ENCODE measurements around the gene LTB4R2.

Gene LTB4R2

GRCh38 chr14:24338843-24339242, 28.9 kb downstream of the LTB4R2 start:
- Histone ChIP-seq H3K27ac (ENCODE audit: low read depth, low read length, poor library complexity, severe bottlenecking) (no peak overlapping the region), H3K4me2 (ENCODE audit: low read length) (peak overlapping the region; percentile 70), H3K27me3 (ENCODE audit: insufficient read depth, low read length) (no peaks in the 10 kb centered on the region), H3K79me2 (ENCODE audit: insufficient read depth, low read length) (no peaks in the 10 kb centered on the region), H3K36me3 (ENCODE audit: insufficient read depth, low read length) (peaks cover 19% of the 10 kb centered on the region; the same call in 1 of the 2 replicates), H3K4me1 (ENCODE audit: insufficient read depth, low read length, severe bottlenecking) (peaks cover 21% of the 10 kb centered on the region), H4K20me1 (ENCODE audit: insufficient read depth, low read length) (no peaks in the 10 kb centered on the region), H3K4me3 (ENCODE audit: low read depth, low read length, poor library complexity, severe bottlenecking) (peak overlapping the region; percentile 65), H3K9ac (ENCODE audit: low read length) (no peak overlapping the region; the same call in 1 of the 2 replicates), H3F3A (ENCODE audit: insufficient read depth, low read length) (no peaks in the 10 kb centered on the region), H2AFZ (ENCODE audit: low read length) (no peak overlapping the region), H3K9me2 (ENCODE audit: low read depth, low read length) (no peaks in the 10 kb centered on the region), H3K9me3 (ENCODE audit: low read length) (no peaks in the 10 kb centered on the region)
- TF ChIP-seq, protein P1, sequence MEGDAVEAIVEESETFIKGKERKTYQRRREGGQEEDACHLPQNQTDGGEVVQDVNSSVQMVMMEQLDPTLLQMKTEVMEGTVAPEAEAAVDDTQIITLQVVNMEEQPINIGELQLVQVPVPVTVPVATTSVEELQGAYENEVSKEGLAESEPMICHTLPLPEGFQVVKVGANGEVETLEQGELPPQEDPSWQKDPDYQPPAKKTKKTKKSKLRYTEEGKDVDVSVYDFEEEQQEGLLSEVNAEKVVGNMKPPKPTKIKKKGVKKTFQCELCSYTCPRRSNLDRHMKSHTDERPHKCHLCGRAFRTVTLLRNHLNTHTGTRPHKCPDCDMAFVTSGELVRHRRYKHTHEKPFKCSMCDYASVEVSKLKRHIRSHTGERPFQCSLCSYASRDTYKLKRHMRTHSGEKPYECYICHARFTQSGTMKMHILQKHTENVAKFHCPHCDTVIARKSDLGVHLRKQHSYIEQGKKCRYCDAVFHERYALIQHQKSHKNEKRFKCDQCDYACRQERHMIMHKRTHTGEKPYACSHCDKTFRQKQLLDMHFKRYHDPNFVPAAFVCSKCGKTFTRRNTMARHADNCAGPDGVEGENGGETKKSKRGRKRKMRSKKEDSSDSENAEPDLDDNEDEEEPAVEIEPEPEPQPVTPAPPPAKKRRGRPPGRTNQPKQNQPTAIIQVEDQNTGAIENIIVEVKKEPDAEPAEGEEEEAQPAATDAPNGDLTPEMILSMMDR (IDR thresholded peaks at IDR 0.05; ENCODE audit: low read length), result no peak
- TF ChIP-seq EZH2 (IDR thresholded peaks at IDR 0.05; ENCODE audit: borderline replicate concordance, low read length), result no peak

DNA sequence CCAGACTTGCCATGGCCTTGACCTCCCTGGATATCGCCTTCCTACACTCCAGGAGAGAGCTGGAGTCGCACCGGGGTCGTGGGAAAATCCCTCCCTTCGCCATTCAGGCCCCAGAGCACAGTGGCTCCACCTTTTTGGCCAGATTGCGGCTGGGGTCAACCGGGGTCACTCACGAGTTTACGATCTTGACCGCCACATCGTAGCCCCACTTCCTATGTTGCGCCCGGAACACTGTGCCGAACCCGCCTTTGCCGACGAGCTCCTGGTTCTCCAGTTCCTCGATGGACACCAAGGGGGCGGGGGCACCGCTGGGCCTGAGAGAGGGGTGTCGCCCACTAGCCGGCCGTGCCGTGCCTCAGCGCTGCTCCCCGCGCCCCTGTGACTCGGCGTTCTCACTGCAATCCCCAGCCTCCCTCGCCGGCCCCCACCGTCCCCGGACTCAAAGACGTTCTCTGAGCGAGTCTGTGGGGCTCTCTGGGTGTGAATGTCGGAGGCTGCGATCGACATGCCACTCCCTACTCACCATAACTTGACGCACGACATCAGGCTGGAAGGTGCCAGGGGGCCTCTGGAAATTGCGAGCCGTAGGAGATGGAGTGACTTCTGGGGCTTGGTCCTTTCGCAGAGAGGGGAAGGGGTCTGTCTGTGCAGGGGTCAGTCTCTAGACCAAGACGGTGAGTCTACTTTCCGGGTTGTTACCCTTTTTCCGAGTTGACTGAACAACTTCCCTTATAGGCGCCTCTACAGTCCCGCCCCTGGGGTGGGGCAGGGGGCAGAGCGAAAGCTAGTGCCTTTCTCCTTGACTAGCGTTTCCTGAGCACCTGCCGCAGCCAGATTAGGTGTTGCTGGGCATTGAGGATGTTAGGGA, 29.6 kb downstream of the LTB4R2 start, which contains the start of gene RIPK3:
Gene RIPK3, minus strand, starts transcription at position 708 of the 868 bp plus-strand sequence. Its CDS starts 165 bp downstream, at position 543.
- no peaks in the 10 kb centered on the region for H4K20me1 ChIP-seq (ENCODE audit: insufficient read depth, low read length)
- peak within 1 kb of the TSS; percentile 60; the same call in 1 of the 2 replicates for H2AFZ ChIP-seq (ENCODE audit: low read length)
- H3K27ac ChIP-seq (ENCODE audit: low read depth, low read length, poor library complexity, severe bottlenecking), result no peak within 1 kb of the TSS
- H3K4me2 ChIP-seq (ENCODE audit: low read length), result peak within 1 kb of the TSS; percentile 70
- no peaks in the 10 kb centered on the region for H3K9me2 ChIP-seq (ENCODE audit: low read depth, low read length)
- H3K36me3 ChIP-seq (ENCODE audit: insufficient read depth, low read length), result peaks cover 19% of the 10 kb centered on the region; the same call in 1 of the 2 replicates
- no peak for TF ChIP-seq EZH2 (IDR thresholded peaks at IDR 0.05; ENCODE audit: borderline replicate concordance, low read length)
- TF ChIP-seq, protein P1 (IDR thresholded peaks at IDR 0.05; ENCODE audit: low read length), result no peak
- no peaks in the 10 kb centered on the region for H3K9me3 ChIP-seq (ENCODE audit: low read length)
- peaks cover 15% of the 10 kb centered on the region for H3K4me1 ChIP-seq (ENCODE audit: insufficient read depth, low read length, severe bottlenecking)
- peak within 1 kb of the TSS; percentile 65 for H3K4me3 ChIP-seq (ENCODE audit: low read depth, low read length, poor library complexity, severe bottlenecking)
- no peaks in the 10 kb centered on the region for H3K79me2 ChIP-seq (ENCODE audit: insufficient read depth, low read length)
- H3F3A ChIP-seq (ENCODE audit: insufficient read depth, low read length), result no peaks in the 10 kb centered on the region
- H3K27me3 ChIP-seq (ENCODE audit: insufficient read depth, low read length), result no peaks in the 10 kb centered on the region
- H3K9ac ChIP-seq (ENCODE audit: low read length), result peak within 1 kb of the TSS; percentile 65

GRCh38 chr14:24340606-24341005, 30.7 kb downstream of the LTB4R2 start:
- Histone ChIP-seq H3K4me2 (ENCODE audit: low read length) (no peak overlapping the region), H3K79me2 (ENCODE audit: insufficient read depth, low read length) (no peaks in the 10 kb centered on the region), H3K9me3 (ENCODE audit: low read length) (no peaks in the 10 kb centered on the region), H4K20me1 (ENCODE audit: insufficient read depth, low read length) (no peaks in the 10 kb centered on the region), H3K27me3 (ENCODE audit: insufficient read depth, low read length) (no peaks in the 10 kb centered on the region), H3K9ac (ENCODE audit: low read length) (no peak overlapping the region), H3F3A (ENCODE audit: insufficient read depth, low read length) (no peaks in the 10 kb centered on the region), H2AFZ (ENCODE audit: low read length) (no peak overlapping the region), H3K36me3 (ENCODE audit: insufficient read depth, low read length) (peaks cover 19% of the 10 kb centered on the region; the same call in 1 of the 2 replicates), H3K9me2 (ENCODE audit: low read depth, low read length) (no peaks in the 10 kb centered on the region), H3K27ac (ENCODE audit: low read depth, low read length, poor library complexity, severe bottlenecking) (no peak overlapping the region), H3K4me3 (ENCODE audit: low read depth, low read length, poor library complexity, severe bottlenecking) (no peak overlapping the region), H3K4me1 (ENCODE audit: insufficient read depth, low read length, severe bottlenecking) (peaks cover 15% of the 10 kb centered on the region)
- no peak for TF ChIP-seq EZH2 (IDR thresholded peaks at IDR 0.05; ENCODE audit: borderline replicate concordance, low read length)
- TF ChIP-seq, protein P1 (IDR thresholded peaks at IDR 0.05; ENCODE audit: low read length), result no peak

Measured in OCI-LY1 (cell line).